Nephron progenitor cell (in vitro differentiated cells): ENCODE results near the gene CUL5.

ENCODE experiments used
- DNase-seq: peaks from one replicate; pipeline ENCODE4 v3.0.0; 2021
- H3K27ac Mint-ChIP-seq: 2 replicates; pipeline ENCODE4 v1.8.0; 2021; ENCODE audit warnings: mild to moderate bottlenecking, moderate library complexity, mixed read lengths
- H3K27me3 Mint-ChIP-seq: 2 replicates; pipeline ENCODE4 v1.8.0; 2021; ENCODE audit warnings: mild to moderate bottlenecking, low read depth, mixed read lengths; ENCODE audit not compliant: poor library complexity
- H3K36me3 Mint-ChIP-seq: 2 replicates; pipeline ENCODE4 v1.8.0; 2021; ENCODE audit warnings: low read depth, mixed read lengths
- H3K4me1 Mint-ChIP-seq: 2 replicates; pipeline ENCODE4 v1.8.0; 2021; ENCODE audit warnings: mixed read lengths
- H3K4me3 Mint-ChIP-seq: 2 replicates; pipeline ENCODE4 v1.8.0; 2021; ENCODE audit warnings: mild to moderate bottlenecking, moderate library complexity, mixed read lengths
- H3K9me3 Mint-ChIP-seq: 2 replicates; pipeline ENCODE4 v1.8.0; 2021; ENCODE audit warnings: mild to moderate bottlenecking, moderate library complexity, mixed read lengths
- CTCF ChIP-seq: fragments of 200-600 bp; sonication (generic); IDR thresholded peaks from 2 replicates; pipeline ENCODE4 v1.5.0; 2021; ENCODE audit warnings: antibody characterized with exemption

Gene CUL5

GRCh38 chr11:108084811-108085210 is 76.1 kb downstream of the CUL5 start:
- H3K4me1 Mint-ChIP-seq, result peaks cover 18% of the 10 kb centered on the region
- TF ChIP-seq CTCF, result no peak
- peak overlapping the region; percentile 4 for H3K4me3 Mint-ChIP-seq
- H3K27ac Mint-ChIP-seq, result no peak overlapping the region
- DNase-seq, result no peak
- H3K9me3 Mint-ChIP-seq, result no peaks in the 10 kb centered on the region
- no peaks in the 10 kb centered on the region for H3K27me3 Mint-ChIP-seq
- peaks cover 51% of the 10 kb centered on the region for H3K36me3 Mint-ChIP-seq

- Mint-ChIP-seq H3K27me3 (no peaks in the 10 kb centered on the region), H3K4me1 (peaks cover 18% of the 10 kb centered on the region), H3K27ac (no peak overlapping the region), H3K4me3 (no peak overlapping the region), H3K9me3 (no peaks in the 10 kb centered on the region), H3K36me3 (peaks cover 43% of the 10 kb centered on the region)
- DNase-seq, result no peak
- TF ChIP-seq CTCF, result no peak
These were observed 77.0 kb downstream of the CUL5 start for GRCh38 chr11:108085672-108086071.

GRCh38 chr11:108092134-108092533 is 83.4 kb downstream of the CUL5 start:
- Mint-ChIP-seq H3K27ac (no peak overlapping the region), H3K36me3 (peaks cover 57% of the 10 kb centered on the region), H3K27me3 (no peaks in the 10 kb centered on the region), H3K4me1 (no peaks in the 10 kb centered on the region), H3K9me3 (no peaks in the 10 kb centered on the region), H3K4me3 (no peak overlapping the region)
- no peak for DNase-seq
- TF ChIP-seq CTCF, result no peak

GRCh38 chr11:108093128-108093904 is 84.6 kb downstream of the CUL5 start:
- peaks cover 66% of the 10 kb centered on the region for H3K36me3 Mint-ChIP-seq
- no peaks in the 10 kb centered on the region for H3K9me3 Mint-ChIP-seq
- peak overlapping the region; percentile 11 for H3K27ac Mint-ChIP-seq
- no peak for TF ChIP-seq CTCF
- no peaks in the 10 kb centered on the region for H3K4me1 Mint-ChIP-seq
- H3K4me3 Mint-ChIP-seq, result no peak overlapping the region
- no peaks in the 10 kb centered on the region for H3K27me3 Mint-ChIP-seq
- DNase-seq, result no peak

- no peak for TF ChIP-seq CTCF
- no peaks in the 10 kb centered on the region for H3K9me3 Mint-ChIP-seq
- H3K27me3 Mint-ChIP-seq, result no peaks in the 10 kb centered on the region
- no peaks in the 10 kb centered on the region for H3K4me1 Mint-ChIP-seq
- no peak for DNase-seq
- H3K36me3 Mint-ChIP-seq, result peaks cover 70% of the 10 kb centered on the region
- no peak overlapping the region for H3K27ac Mint-ChIP-seq
- H3K4me3 Mint-ChIP-seq, result no peak overlapping the region
These were observed 88.5 kb downstream of the CUL5 start for GRCh38 chr11:108097179-108097578.
